SU-DHL-6 (cell line): ENCODE data around the gene C11orf58.

ENCODE experiments used
- H2AFZ ChIP-seq: fragments of 200-600 bp; sonication (generic); 2 replicates; pipeline ENCODE4 v1.6.1; 2014; ENCODE audit warnings: low read depth, mild to moderate bottlenecking, moderate library complexity, mixed read lengths, antibody characterized with exemption, low read length; ENCODE audit not compliant: severe bottlenecking
- H3F3A ChIP-seq: fragments of 200-600 bp; shearing (Covaris generic); 2 replicates; pipeline ENCODE4 v1.6.0; 2016; ENCODE audit warnings: antibody characterized with exemption, mild to moderate bottlenecking; ENCODE audit not compliant: insufficient read depth
- H3K27ac ChIP-seq: fragments of 200-600 bp; sonication (generic); 2 replicates; pipeline ENCODE4 v1.5.1; 2016; ENCODE audit warnings: low read depth, mild to moderate bottlenecking, low read length, moderate library complexity, mixed read lengths
- H3K27me3 ChIP-seq: fragments of 200-600 bp; sonication (generic), shearing (Covaris generic); 2 replicates; pipeline ENCODE4 v1.6.0; 2014; ENCODE audit warnings: mild to moderate bottlenecking, low read length
- H3K36me3 ChIP-seq: fragments of 200-600 bp; sonication (generic); 2 replicates; pipeline ENCODE4 v1.6.1; 2014; ENCODE audit warnings: mild to moderate bottlenecking, low read length, mixed read lengths
- H3K4me2 ChIP-seq: fragments of 300-600, 200-600 bp; shearing (Covaris generic), sonication (generic); 2 replicates; pipeline ENCODE4 v1.6.0; 2014; ENCODE audit warnings: low read length, low read depth, mild to moderate bottlenecking; ENCODE audit not compliant: poor library complexity, severe bottlenecking
- H3K4me3 ChIP-seq: fragments of 200-600 bp; sonication (generic); 2 replicates; pipeline ENCODE4 v1.5.1; 2014; ENCODE audit warnings: antibody characterized with exemption, low read length, mild to moderate bottlenecking, mixed read lengths; ENCODE audit not compliant: insufficient read depth, poor library complexity, severe bottlenecking
- H3K79me2 ChIP-seq: fragments of 200-600 bp; sonication (generic); 2 replicates; pipeline ENCODE4 v1.6.1; 2014; ENCODE audit warnings: mild to moderate bottlenecking, low read length, moderate library complexity; ENCODE audit not compliant: insufficient read depth
- H3K9ac ChIP-seq: fragments of 200-600 bp; sonication (generic); 2 replicates; pipeline ENCODE4 v1.7.0; 2014; ENCODE audit warnings: mild to moderate bottlenecking, low read length
- H3K9me2 ChIP-seq: fragments of 200-600 bp; sonication (generic); replicated peaks from 2 replicates; pipeline ENCODE4 v1.6.1; 2014; ENCODE audit warnings: low read length; ENCODE audit not compliant: insufficient read depth
- H3K9me3 ChIP-seq: fragments of 200-600 bp; sonication (generic); 2 replicates; pipeline ENCODE4 v1.6.1; 2014; ENCODE audit warnings: low read length, mixed read lengths; ENCODE audit not compliant: insufficient read depth
- H4K20me1 ChIP-seq: fragments of 200-600 bp; sonication (generic); 2 replicates; pipeline ENCODE4 v1.6.1; 2014; ENCODE audit warnings: low read depth, mild to moderate bottlenecking, antibody characterized with exemption, low read length, moderate library complexity, mixed read lengths
- EZH2phosphoT487 ChIP-seq: fragments of 200-600 bp; sonication (generic), shearing (Covaris generic); conservative IDR thresholded peaks from 2 replicates; pipeline ENCODE4 v1.6.1; 2018; ENCODE audit warnings: mild to moderate bottlenecking, antibody characterized with exemption, low read length, moderate library complexity, mixed read lengths
- TF ChIP-seq, protein P1 (sequence below): fragments of 200-600 bp; sonication (generic); IDR thresholded peaks from one replicate; pipeline ENCODE4 v1.5.1; 2017; ENCODE audit warnings: antibody characterized with exemption, mild to moderate bottlenecking, low read length, moderate library complexity; ENCODE audit not compliant: insufficient read depth, poor library complexity, severe bottlenecking

C11orf58 gene

DNA sequence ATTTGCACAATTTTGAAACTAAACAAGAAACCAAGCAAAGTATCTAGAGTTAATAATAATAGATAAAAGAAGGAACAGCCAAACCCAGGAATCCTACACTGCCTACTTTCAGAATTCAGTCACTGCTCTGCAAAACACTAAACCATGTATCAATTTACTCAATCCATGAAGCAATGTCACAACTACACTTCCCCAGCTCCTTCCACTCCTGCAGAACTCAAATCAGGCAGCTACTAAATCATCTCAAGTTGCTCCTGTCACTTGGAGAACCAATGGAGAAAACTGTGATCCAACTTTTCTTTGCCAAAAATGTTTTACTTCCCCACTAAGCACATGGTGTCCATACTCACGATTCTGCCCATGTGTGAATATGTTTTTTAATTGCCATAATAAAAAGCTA is 24.9 kb upstream of the C11orf58 start:
- no peak overlapping the region for H3K4me3 ChIP-seq
- no peaks in the 10 kb centered on the region for H3F3A ChIP-seq
- no peaks in the 10 kb centered on the region for H3K79me2 ChIP-seq
- TF ChIP-seq, protein P1, sequence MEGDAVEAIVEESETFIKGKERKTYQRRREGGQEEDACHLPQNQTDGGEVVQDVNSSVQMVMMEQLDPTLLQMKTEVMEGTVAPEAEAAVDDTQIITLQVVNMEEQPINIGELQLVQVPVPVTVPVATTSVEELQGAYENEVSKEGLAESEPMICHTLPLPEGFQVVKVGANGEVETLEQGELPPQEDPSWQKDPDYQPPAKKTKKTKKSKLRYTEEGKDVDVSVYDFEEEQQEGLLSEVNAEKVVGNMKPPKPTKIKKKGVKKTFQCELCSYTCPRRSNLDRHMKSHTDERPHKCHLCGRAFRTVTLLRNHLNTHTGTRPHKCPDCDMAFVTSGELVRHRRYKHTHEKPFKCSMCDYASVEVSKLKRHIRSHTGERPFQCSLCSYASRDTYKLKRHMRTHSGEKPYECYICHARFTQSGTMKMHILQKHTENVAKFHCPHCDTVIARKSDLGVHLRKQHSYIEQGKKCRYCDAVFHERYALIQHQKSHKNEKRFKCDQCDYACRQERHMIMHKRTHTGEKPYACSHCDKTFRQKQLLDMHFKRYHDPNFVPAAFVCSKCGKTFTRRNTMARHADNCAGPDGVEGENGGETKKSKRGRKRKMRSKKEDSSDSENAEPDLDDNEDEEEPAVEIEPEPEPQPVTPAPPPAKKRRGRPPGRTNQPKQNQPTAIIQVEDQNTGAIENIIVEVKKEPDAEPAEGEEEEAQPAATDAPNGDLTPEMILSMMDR = no peak
- no peak for TF ChIP-seq EZH2phosphoT487
- H2AFZ ChIP-seq = no peak overlapping the region
- no peaks in the 10 kb centered on the region for H3K9me3 ChIP-seq
- no peak overlapping the region for H3K27ac ChIP-seq
- no peak overlapping the region for H3K9ac ChIP-seq
- no peaks in the 10 kb centered on the region for H3K9me2 ChIP-seq
- no peaks in the 10 kb centered on the region for H3K27me3 ChIP-seq
- H4K20me1 ChIP-seq = no peaks in the 10 kb centered on the region
- no peaks in the 10 kb centered on the region for H3K36me3 ChIP-seq
- H3K4me2 ChIP-seq = no peak overlapping the region

DNA sequence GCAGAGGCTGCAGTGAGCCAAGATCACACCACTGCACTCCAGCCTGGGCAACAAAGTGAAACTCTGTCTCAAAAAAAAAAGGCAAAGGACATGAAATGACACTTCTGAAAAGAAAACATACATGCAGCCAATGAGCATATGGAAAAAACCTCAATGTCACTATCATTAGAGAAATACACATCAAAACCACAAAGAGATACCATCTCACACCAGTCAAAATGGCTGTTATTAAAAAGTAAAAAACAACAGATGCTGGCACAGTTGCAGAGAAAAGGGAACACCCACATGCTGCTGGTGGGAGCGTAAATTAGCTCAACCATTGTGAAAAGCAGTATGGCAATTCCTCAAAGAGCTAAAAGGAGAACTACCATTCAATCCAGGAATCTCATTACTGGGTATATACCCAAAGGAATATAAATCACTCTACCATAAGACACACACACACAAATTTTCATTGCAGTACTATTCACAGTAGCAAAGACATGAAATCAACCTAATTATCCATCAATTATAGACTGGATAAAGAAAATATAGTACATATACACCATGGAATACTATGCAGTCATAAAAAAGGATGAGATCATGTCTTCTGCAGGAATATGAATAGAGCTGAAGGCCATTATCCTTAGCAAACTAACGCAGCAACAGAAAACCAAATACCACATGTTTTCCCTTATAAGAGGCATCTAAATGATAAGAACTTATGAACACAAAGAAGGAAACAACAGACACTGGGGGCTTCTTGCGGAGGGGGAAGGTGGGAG is 15.7 kb upstream of the C11orf58 start:
- TF ChIP-seq, protein P1 = no peak
- TF ChIP-seq EZH2phosphoT487 = no peak
- no peaks in the 10 kb centered on the region; the same call in 1 of the 2 replicates for H4K20me1 ChIP-seq
- no peaks in the 10 kb centered on the region for H3K36me3 ChIP-seq
- no peaks in the 10 kb centered on the region for H3K27me3 ChIP-seq
- no peak overlapping the region for H2AFZ ChIP-seq
- no peak overlapping the region for H3K9ac ChIP-seq
- H3K27ac ChIP-seq = no peak overlapping the region
- H3K9me2 ChIP-seq = no peaks in the 10 kb centered on the region
- no peaks in the 10 kb centered on the region for H3K79me2 ChIP-seq
- no peak overlapping the region for H3K4me3 ChIP-seq
- H3K9me3 ChIP-seq = no peaks in the 10 kb centered on the region
- no peak overlapping the region for H3K4me2 ChIP-seq
- no peaks in the 10 kb centered on the region for H3F3A ChIP-seq

DNA sequence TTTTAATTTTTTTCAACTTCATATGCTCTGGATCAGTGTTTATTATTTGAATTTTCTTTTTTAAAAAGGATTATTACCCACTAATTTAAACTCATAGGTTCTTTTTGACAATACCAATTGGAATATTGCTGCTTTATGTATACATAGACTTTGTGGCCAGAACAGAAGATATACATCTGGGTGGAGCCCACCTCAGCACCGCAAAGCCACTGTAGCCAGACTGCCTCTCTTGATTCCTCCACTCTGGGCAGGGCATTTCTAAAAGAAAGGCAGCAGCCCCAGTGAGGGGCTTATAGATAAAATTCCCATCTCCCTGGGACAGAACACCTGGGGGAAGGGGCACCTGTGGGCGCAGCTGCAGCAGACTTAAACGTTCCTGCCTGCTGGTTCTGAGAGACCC is 10.6 kb upstream of the C11orf58 start:
- Histone ChIP-seq H4K20me1 (no peaks in the 10 kb centered on the region), H3K4me2 (no peak overlapping the region), H3F3A (no peaks in the 10 kb centered on the region), H2AFZ (no peak overlapping the region), H3K9me2 (no peaks in the 10 kb centered on the region), H3K36me3 (no peaks in the 10 kb centered on the region), H3K9ac (no peak overlapping the region), H3K4me3 (no peak overlapping the region), H3K27me3 (no peaks in the 10 kb centered on the region), H3K79me2 (no peaks in the 10 kb centered on the region), H3K27ac (no peak overlapping the region), H3K9me3 (no peaks in the 10 kb centered on the region)
- TF ChIP-seq, protein P1 = no peak
- TF ChIP-seq EZH2phosphoT487 = no peak
